HepG2 (cell line): Measurements from ENCODE around the gene CPNE1. TPM values are rescaled to one million over a fixed set of nuclear protein-coding genes. Genes with fewer than 3 reads are reported as not detected.
A peak's percentile ranks its signal among the peaks of the same experiment; 100 is the strongest.

ENCODE experiments used
- ARNT ChIP-seq: fragments of 450-650 bp; IDR thresholded peaks from 2 replicates; pipeline ENCODE4 v1.6.1; 2017
- DDIT3 ChIP-seq: sonication (generic); formaldehyde crosslinking; IDR thresholded peaks from 2 replicates; pipeline ENCODE4 v1.4.0; 2020; ENCODE audit warnings: mild to moderate bottlenecking, missing genetic modification reagents
- FOXM1 ChIP-seq: sonication (generic); formaldehyde crosslinking; IDR thresholded peaks from 2 replicates; pipeline ENCODE4 v1.5.0; 2020; ENCODE audit warnings: missing genetic modification reagents
- HNRNPH1 ChIP-seq: fragments of 200-400 bp; formaldehyde crosslinking; optimal IDR thresholded peaks from 2 replicates; pipeline ENCODE3; 2017; ENCODE audit warnings: mild to moderate bottlenecking, low read depth, low read length
- HNRNPLL ChIP-seq: fragments of 200-400 bp; formaldehyde crosslinking; IDR thresholded peaks from 2 replicates; pipeline ENCODE4 v1.6.1; 2017; ENCODE audit warnings: mild to moderate bottlenecking, low read depth, low read length; ENCODE audit not compliant: poor library complexity, severe bottlenecking
- MBD4 ChIP-seq: IDR thresholded peaks from 2 replicates; pipeline ENCODE4 v1.6.1; 2012; ENCODE audit warnings: low read length, inconsistent platforms, borderline replicate concordance
- MTF1 ChIP-seq: sonication (generic); formaldehyde crosslinking; IDR thresholded peaks from 2 replicates; pipeline ENCODE4 v1.5.0; 2020; ENCODE audit warnings: missing genetic modification reagents
- NFRKB ChIP-seq: fragments of 450-650 bp; IDR thresholded peaks from 2 replicates; pipeline ENCODE4 v1.6.1; 2017
- PATZ1 ChIP-seq: sonication (generic); formaldehyde crosslinking; IDR thresholded peaks from 2 replicates; pipeline ENCODE4 v1.4.0; 2020; ENCODE audit warnings: missing genetic modification reagents
- SETDB1 ChIP-seq: sonication (generic); formaldehyde crosslinking; IDR thresholded peaks from 2 replicates; pipeline ENCODE4 v1.5.1; 2020; ENCODE audit warnings: missing genetic modification reagents, mild to moderate bottlenecking, borderline replicate concordance
- THAP7 ChIP-seq: sonication (generic); formaldehyde crosslinking; IDR thresholded peaks from 2 replicates; pipeline ENCODE4 v1.8.1; 2023; ENCODE audit warnings: mild to moderate bottlenecking, missing genetic modification reagents
- ZBTB10 ChIP-seq: sonication (generic); formaldehyde crosslinking; IDR thresholded peaks from 2 replicates; pipeline ENCODE4 v1.4.0; 2020; ENCODE audit warnings: missing genetic modification reagents, borderline replicate concordance
- ZBTB37 ChIP-seq: sonication (generic); formaldehyde crosslinking; IDR thresholded peaks from 2 replicates; pipeline ENCODE4 v1.4.0; 2020; ENCODE audit warnings: mild to moderate bottlenecking, missing genetic modification reagents
- ZFP37 ChIP-seq: sonication (generic); formaldehyde crosslinking; IDR thresholded peaks from 2 replicates; pipeline ENCODE4 v1.4.0; 2020; ENCODE audit warnings: missing genetic modification reagents, borderline replicate concordance
- ZNF101 ChIP-seq: sonication (generic); formaldehyde crosslinking; IDR thresholded peaks from 2 replicates; pipeline ENCODE4 v1.4.0; 2020; ENCODE audit warnings: mild to moderate bottlenecking, low read depth, missing genetic modification reagents, borderline replicate concordance
- ZNF430 ChIP-seq: sonication (generic); formaldehyde crosslinking; IDR thresholded peaks from 2 replicates; pipeline ENCODE4 v1.9.0; 2021; ENCODE audit warnings: mild to moderate bottlenecking, missing genetic modification reagents
- ZNF550 ChIP-seq: sonication (generic); formaldehyde crosslinking; IDR thresholded peaks from 2 replicates; pipeline ENCODE4 v1.4.0; 2020; ENCODE audit warnings: mild to moderate bottlenecking, missing genetic modification reagents, borderline replicate concordance
- ZNF777 ChIP-seq: sonication (generic); formaldehyde crosslinking; IDR thresholded peaks from 2 replicates; pipeline ENCODE4 v1.4.0; 2020; ENCODE audit warnings: missing genetic modification reagents
- ZNF800 ChIP-seq: sonication (generic); formaldehyde crosslinking; IDR thresholded peaks from 2 replicates; pipeline ENCODE4 v1.4.0; 2020; ENCODE audit warnings: missing genetic modification reagents
- polyA plus RNA-seq, 8 experiments: library from polyadenylated mRNA; depleted of rRNA in 3 of 8; stranded (reverse) in 7 of 8; unstranded in 1 of 8; fragments of >200 nt; fragmentation: Illumina TruSeq in 4 of 8; extraction: Trizol in 4 of 8; gene quantifications; 2 replicates each; pipeline versions ENCODE4 v1.2.1 to v1.2.3, GENCODE V29; 2011 to 2016; ENCODE audit warnings: low read depth in 4 of 8, missing spikeins in 1 of 8, mixed read lengths in 1 of 8; ENCODE audit not compliant: insufficient read depth in 1 of 8
- total RNA-seq, 5 experiments: library from RNA; depleted of rRNA; stranded (reverse); fragments of >200 nt; fragmentation: Illumina TruSeq; extraction: Trizol; gene quantifications; 2 replicates each; pipeline ENCODE4 v1.2.3, GENCODE V29; 2016; ENCODE audit warnings: low read depth in 1 of 5

CPNE1 gene
- total and polyA plus RNA-seq, 2 of the 13 experiments (the other 11 are each of a cell fraction or from before 2014, with no cell fraction given), result 408 to 431 TPM

GRCh38 chr20:35664466-35665206 lies at the start of gene CPNE1, which contains the start of gene RBM12 (continued):
- TF ChIP-seq ZNF101, result peak; percentile 89; the same call in 1 of the 2 replicates
- no peak for TF ChIP-seq HNRNPH1
- TF ChIP-seq ZFP37 (CRISPR knock-in tag), result peak; percentile 92
- TF ChIP-seq NFRKB, result peak; percentile 99
- TF ChIP-seq ZNF777, result peak; percentile 77
- TF ChIP-seq FOXM1 (CRISPR knock-in tag), result peak; percentile 40; the same call in 1 of the 2 replicates
- no peak for TF ChIP-seq DDIT3 (CRISPR knock-in tag)
- TF ChIP-seq SETDB1 (CRISPR knock-in tag), result no peak
- TF ChIP-seq ZNF800 (CRISPR knock-in tag), result peak; percentile 83; the same call in 1 of the 2 replicates
- 0 out of 2 replicates have a peak, but pooled peaks have one; percentile 81 for TF ChIP-seq MTF1
- peak; percentile 83 for TF ChIP-seq PATZ1
- 0 out of 2 replicates have a peak, but pooled peaks have one; percentile 64 for TF ChIP-seq ZBTB37 (CRISPR knock-in tag)
- no peak for TF ChIP-seq ARNT
- TF ChIP-seq THAP7, result no peak
- TF ChIP-seq ZNF430 (CRISPR knock-in tag), result peak; percentile 99
- TF ChIP-seq HNRNPLL, result peak; percentile 88
- TF ChIP-seq MBD4, result no peak
- TF ChIP-seq ZBTB10 (CRISPR knock-in tag), result peak; percentile 18
- TF ChIP-seq ZNF550 (CRISPR knock-in tag), result peak; percentile 88
